H1 (cell line): Measurements from ENCODE around the gene CEMIP2. TPM values are rescaled to one million over a fixed set of nuclear protein-coding genes. Genes with fewer than 3 reads are reported as not detected.

Experiments
- CTCF ChIA-PET: fragments of 300-600 bp; sonication (Branson Sonifier 250); formaldehyde crosslinking; loops from one replicate; lab custom pipeline; 2021; ENCODE audit not compliant: partially characterized antibody; lab: Charles Lee
- POLR2A ChIA-PET: fragments of 300-600 bp; sonication (Branson Sonifier 250); formaldehyde crosslinking; loops from one replicate; lab custom pipeline; 2021; ENCODE audit warnings: inconsistent platforms; ENCODE audit not compliant: partially characterized antibody; lab: Charles Lee
- DNase-seq, 2 experiments: peaks; one replicate each; pipeline versions ENCODE4 v3.0.0 to v3.0.0-alpha.2; 2010 to 2022; ENCODE audit warnings: low spot score in 2 of 2, low read depth in 1 of 2, mixed read lengths in 1 of 2
- FAIRE-seq: peaks from 2 replicates; lab custom pipeline; 2011; peaks lifted over from hg19 to GRCh38; lab: Jason Lieb, UNC
- H2AFZ ChIP-seq: 2 replicates; pipeline ENCODE4 v1.8.1; 2012; ENCODE audit warnings: low read length, inconsistent platforms
- H2AK5ac ChIP-seq: 2 replicates; pipeline ENCODE4 v1.6.1; 2013; ENCODE audit warnings: low read depth, low read length
- H2BK120ac ChIP-seq: replicated peaks from 2 replicates; pipeline ENCODE3; 2013; ENCODE audit warnings: low read depth, low read length, inconsistent platforms
- H2BK12ac ChIP-seq: 2 replicates; pipeline ENCODE4 v1.6.1; 2013; ENCODE audit warnings: low read depth, low read length
- H2BK15ac ChIP-seq: 2 replicates; pipeline ENCODE4 v1.6.1; 2013; ENCODE audit warnings: low read length
- H2BK20ac ChIP-seq: 2 replicates; pipeline ENCODE4 v1.6.1; 2013; ENCODE audit warnings: low read length
- H2BK5ac ChIP-seq: 2 replicates; pipeline ENCODE4 v1.6.1; 2013; ENCODE audit warnings: low read depth, low read length
- H3K14ac ChIP-seq: 2 replicates; pipeline ENCODE4 v1.6.1; 2013; ENCODE audit warnings: inconsistent platforms; ENCODE audit not compliant: insufficient read length
- H3K18ac ChIP-seq: 2 replicates; pipeline ENCODE4 v1.6.1; 2013; ENCODE audit warnings: low read length; ENCODE audit errors: extremely low read depth
- H3K23ac ChIP-seq: 2 replicates; pipeline ENCODE4 v1.6.1; 2013; ENCODE audit warnings: inconsistent platforms; ENCODE audit not compliant: insufficient read length
- H3K23me2 ChIP-seq: 2 replicates; pipeline ENCODE4 v1.6.1; 2013; ENCODE audit warnings: low read depth, low read length
- H3K27ac ChIP-seq: 2 replicates; pipeline ENCODE4 v1.6.1; 2011; ENCODE audit warnings: low read depth, low read length, inconsistent platforms
- H3K27me3 ChIP-seq, 4 experiments: replicated peaks in 1 of 4; 1 replicate in 1 of 4; 2 replicates in 3 of 4; pipeline versions ENCODE4 v1.6.1 to v1.8.1; 2011 to 2013; ENCODE audit warnings: low read length in 3 of 4, mild to moderate bottlenecking in 3 of 4, inconsistent platforms in 2 of 4, mixed read lengths in 2 of 4, moderate library complexity in 1 of 4; ENCODE audit not compliant: control insufficient read depth in 3 of 4, insufficient read depth in 3 of 4; ENCODE audit errors: extremely low read depth in 1 of 4
- H3K36me3 ChIP-seq, 4 experiments: 2 replicates each; pipeline versions ENCODE4 v1.6.1 to v1.8.1; 2011 to 2013; ENCODE audit warnings: mild to moderate bottlenecking in 4 of 4, low read length in 3 of 4, moderate library complexity in 2 of 4, control low read depth in 1 of 4, inconsistent platforms in 1 of 4; ENCODE audit not compliant: insufficient read depth in 4 of 4, control insufficient read depth in 2 of 4
- H3K4ac ChIP-seq: replicated peaks from 2 replicates; pipeline ENCODE3; 2013; ENCODE audit warnings: low read length, low read depth, mixed read lengths, inconsistent platforms; ENCODE audit not compliant: insufficient read length
- H3K4me1 ChIP-seq, 4 experiments: replicated peaks in 1 of 4; 1 replicate in 1 of 4; 2 replicates in 3 of 4; pipeline versions ENCODE4 v1.6.1 to v1.8.1; 2011 to 2013; ENCODE audit warnings: low read length in 3 of 4, inconsistent platforms in 2 of 4, mixed read lengths in 1 of 4; ENCODE audit not compliant: insufficient read depth in 4 of 4, control insufficient read depth in 3 of 4
- H3K4me2 ChIP-seq, 2 experiments: 2 replicates each; pipeline versions ENCODE4 v1.6.1 to v1.8.1; 2011 to 2013; ENCODE audit warnings: low read depth in 2 of 2, low read length in 2 of 2, control low read depth in 1 of 2, inconsistent platforms in 1 of 2, mild to moderate bottlenecking in 1 of 2; ENCODE audit not compliant: insufficient read depth in 1 of 2
- H3K4me3 ChIP-seq, 4 experiments: fragments of 200-600, 300-600 bp in 1 of 4; sonication (generic), shearing (Covaris generic), sonication (Bioruptor Twin) in 1 of 4; 2 replicates each; pipeline versions ENCODE4 v1.5.1 to v1.8.1; 2011 to 2016; ENCODE audit warnings: low read length in 4 of 4, low read depth in 3 of 4, control low read depth in 2 of 4, inconsistent platforms in 2 of 4, mild to moderate bottlenecking in 2 of 4, mixed read lengths in 1 of 4, moderate library complexity in 1 of 4; ENCODE audit not compliant: insufficient read depth in 2 of 4; ENCODE audit errors: extremely low read depth in 1 of 4
- H3K56ac ChIP-seq: replicated peaks from 2 replicates; pipeline ENCODE3; 2013; ENCODE audit warnings: low read depth, mild to moderate bottlenecking, mixed read lengths, low read length, inconsistent platforms; ENCODE audit not compliant: insufficient read length
- H3K79me1 ChIP-seq: 2 replicates; pipeline ENCODE4 v1.6.1; 2013; ENCODE audit warnings: low read depth, low read length, control low read depth
- H3K79me2 ChIP-seq, 2 experiments: 2 replicates each; pipeline versions ENCODE4 v1.6.1 to v1.8.1; 2012 to 2013; ENCODE audit warnings: low read length in 2 of 2, mild to moderate bottlenecking in 2 of 2, inconsistent platforms in 1 of 2; ENCODE audit not compliant: insufficient read depth in 2 of 2, control insufficient read depth in 1 of 2
- H3K9ac ChIP-seq, 4 experiments: replicated peaks in 1 of 4; 1 replicate in 1 of 4; 2 replicates in 3 of 4; pipeline versions ENCODE4 v1.6.1 to v1.8.1; 2011 to 2013; ENCODE audit warnings: low read depth in 3 of 4, low read length in 3 of 4, control low read depth in 2 of 4, mild to moderate bottlenecking in 2 of 4, moderate library complexity in 2 of 4, inconsistent platforms in 1 of 4; ENCODE audit errors: extremely low read depth in 1 of 4
- H3K9me3 ChIP-seq, 2 experiments: 2 replicates each; pipeline versions ENCODE4 v1.6.1 to v1.8.1; 2012 to 2013; ENCODE audit warnings: mild to moderate bottlenecking in 2 of 2, moderate library complexity in 2 of 2, control low read depth in 1 of 2, inconsistent platforms in 1 of 2, low read depth in 1 of 2, low read length in 1 of 2, mixed read lengths in 1 of 2; ENCODE audit not compliant: insufficient read depth in 2 of 2
- H4K20me1 ChIP-seq, 2 experiments: replicated peaks in 1 of 2; 2 replicates each; pipeline versions ENCODE3 to v1.8.1; 2011 to 2013; ENCODE audit warnings: inconsistent platforms in 2 of 2, low read length in 2 of 2, mild to moderate bottlenecking in 1 of 2; ENCODE audit not compliant: insufficient read depth in 2 of 2, control insufficient read depth in 1 of 2
- H4K5ac ChIP-seq: 2 replicates; pipeline ENCODE4 v1.6.1; 2013; ENCODE audit warnings: low read length, low read depth, mixed read lengths, inconsistent platforms; ENCODE audit not compliant: insufficient read length
- H4K8ac ChIP-seq: 2 replicates; pipeline ENCODE4 v1.8.0; 2013; ENCODE audit warnings: mild to moderate bottlenecking, moderate library complexity, low read length, inconsistent platforms; ENCODE audit not compliant: insufficient read depth; ENCODE audit errors: extremely low read depth
- H4K91ac ChIP-seq: replicated peaks from 2 replicates; pipeline ENCODE3; 2013; ENCODE audit warnings: low read length, mixed read lengths, inconsistent platforms; ENCODE audit not compliant: insufficient read length
- CBX5 ChIP-seq: fragments of 300-800, 300-1000 bp; sonication (generic); IDR thresholded peaks from 2 replicates; pipeline ENCODE4 v1.7.1; 2016; ENCODE audit warnings: antibody characterized with exemption, low read length, low read depth
- CHD1 ChIP-seq: IDR thresholded peaks from 2 replicates; pipeline ENCODE4 v1.6.1; 2012; ENCODE audit warnings: low read depth, low read length, improper control_type of control experiment
- CREB1 ChIP-seq: IDR thresholded peaks from 2 replicates; pipeline ENCODE4 v1.6.1; 2012; ENCODE audit warnings: inconsistent platforms
- CTCF ChIP-seq, 3 experiments: IDR thresholded peaks; 1 replicate in 2 of 3; 2 replicates in 1 of 3; pipeline versions ENCODE4 v1.5.1 to v1.6.1; 2011; ENCODE audit warnings: low read length in 3 of 3, mild to moderate bottlenecking in 3 of 3, inconsistent platforms in 2 of 3, low read depth in 1 of 3, moderate library complexity in 1 of 3; ENCODE audit not compliant: insufficient read depth in 1 of 3; ENCODE audit errors: control extremely low read depth in 1 of 3
- SAP30 ChIP-seq: fragments of 300-600 bp; sonication (generic); IDR thresholded peaks from 2 replicates; pipeline ENCODE4 v1.7.1; 2012; ENCODE audit warnings: low read length, moderate library complexity, mild to moderate bottlenecking, inconsistent platforms; ENCODE audit not compliant: insufficient read depth, insufficient replicate concordance
- SIRT6 ChIP-seq: IDR thresholded peaks from one replicate; pipeline ENCODE4 v1.7.1; 2012; ENCODE audit warnings: low read length, inconsistent platforms
- SP2 ChIP-seq: IDR thresholded peaks from 2 replicates; pipeline ENCODE4 v1.6.1; 2012; ENCODE audit warnings: mild to moderate bottlenecking, low read length, inconsistent platforms
- YY1 ChIP-seq: IDR thresholded peaks from 2 replicates; pipeline ENCODE4 v1.6.1; 2011; ENCODE audit warnings: low read depth, mild to moderate bottlenecking, low read length
- WGBS, 2 experiments: shearing (Covaris generic) in 1 of 2; methylation state at CpG; one replicate each; pipeline versions ENCODE4 v1.1.6 to v1.1.7; 2013 to 2015; ENCODE audit warnings: low lambda C conversion rate in 2 of 2, mixed read lengths in 2 of 2, inconsistent platforms in 1 of 2, low coverage in 1 of 2, missing lambda C conversion rate in 1 of 2; ENCODE audit not compliant: insufficient replicate concordance in 2 of 2, insufficient coverage in 1 of 2, insufficient read length in 1 of 2; ENCODE audit errors: extremely low coverage in 1 of 2, missing lambda C conversion rate in 1 of 2; 5-methylcytosine and 5-hydroxymethylcytosine counted together
- polyA plus RNA-seq, 7 experiments: library from polyadenylated mRNA; depleted of rRNA in 3 of 7; stranded (reverse) in 5 of 7; unstranded in 2 of 7; fragments of >200 nt in 5 of 7; fragments of 200-250 nt in 2 of 7; gene quantifications; 1 replicate in 5 of 7; 2 replicates in 1 of 7; 4 replicates in 1 of 7; pipeline versions ENCODE4 v1.2.1 to v1.2.3, GENCODE V29; 2011 to 2013; ENCODE audit warnings: missing spikeins in 2 of 7, mixed read lengths in 2 of 7
- total RNA-seq: library from RNA; stranded (reverse); fragmentation: NEBNext Ultra II Directional; extraction: Animal tissue kit (Norgen Biotek cat#: 25700); gene quantifications from 2 replicates; pipeline ENCODE4 v1.2.1, GENCODE V29; 2021

Gene CEMIP2
- total and polyA plus RNA-seq, 2 of the 8 experiments (the other 6 are each of a cell fraction or from before 2014, with no cell fraction given), result 25.2 to 52.1 TPM

- no peak for FAIRE-seq
Observed at GRCh38 chr9:71741926-71742648, 26.2 kb downstream of the CEMIP2 start.

More at GRCh38 chr9:71741926-71742648, 26.2 kb downstream of the CEMIP2 start:
- Histone ChIP-seq H3K27ac (no peak overlapping the region), H3K36me3 (peaks cover 2 to 44% (median 6%) of the 10 kb centered on the region in 4 experiments; a peak in 5 of 8 replicates), H3K9me3 (no peaks in the 10 kb centered on the region), H3K4me3 (no peak overlapping the region), H4K20me1 (peaks cover 0 to 1% of the 10 kb centered on the region in 2 experiments), H3K14ac (no peak overlapping the region), H2BK20ac (no peak overlapping the region), H3K4ac (no peak overlapping the region), H3K56ac (no peak overlapping the region), H3K23ac (no peak overlapping the region), H2AFZ (no peak overlapping the region), H3K4me1 (peaks cover 2 to 12% (median 7%) of the 10 kb centered on the region in 4 experiments; a peak in 4 of 7 replicates), H2BK12ac (no peak overlapping the region), H4K8ac (no peak overlapping the region), H2BK5ac (no peak overlapping the region), H3K27me3 (no peaks in the 10 kb centered on the region), H3K4me2 (no peak overlapping the region), H4K5ac (no peak overlapping the region), H2AK5ac (no peak overlapping the region), H3K79me1 (peaks cover 2% of the 10 kb centered on the region; the same call in 1 of the 2 replicates), H3K9ac (no peak overlapping the region), H2BK120ac (no peak overlapping the region), H3K23me2 (no peaks in the 10 kb centered on the region), H3K18ac (no peak overlapping the region), H4K91ac (no peak overlapping the region), H3K79me2 (peaks cover 0 to 24% of the 10 kb centered on the region in 2 experiments; a peak in 2 of 4 replicates), H2BK15ac (no peak overlapping the region)
- WGBS, 2 experiments, result 91 to 100% methylated on average over 1 to 10 of the region's 10 CpGs
- POLR2A ChIA-PET, result no interaction called here
- TF ChIP-seq YY1, result no peak
- TF ChIP-seq CTCF (IDR thresholded peaks at IDR 0.05; ENCODE audit: control extremely low read depth in 1 of 3, insufficient read depth in 1 of 3, low read depth in 1 of 3, low read length in 3 of 3), result no peak
- TF ChIP-seq SP2, result no peak
- TF ChIP-seq SAP30, result no peak
- no peak for TF ChIP-seq CHD1
- TF ChIP-seq SIRT6, result no peak
- no peak for TF ChIP-seq CREB1
- no peak for TF ChIP-seq CBX5
- DNase-seq, result no peak
- CTCF ChIA-PET, result interaction anchor here (0.8 to 1.4 kb wide), 2 partner anchors 27 to 457 kb away, joined by 3 read pairs; no protein-coding TSS in a partner anchor
